HG03196 (cell line): ENCODE results near the gene MOSPD2.
A peak's percentile ranks its signal among the peaks of the same experiment; 100 is the strongest.

Source experiments
- ATAC-seq: cut with Tn5 transposase; IDR thresholded peaks from one replicate; pipeline ENCODE4 v1.9.1; 2021; ENCODE audit not compliant: unreplicated experiment

Gene MOSPD2

DNA sequence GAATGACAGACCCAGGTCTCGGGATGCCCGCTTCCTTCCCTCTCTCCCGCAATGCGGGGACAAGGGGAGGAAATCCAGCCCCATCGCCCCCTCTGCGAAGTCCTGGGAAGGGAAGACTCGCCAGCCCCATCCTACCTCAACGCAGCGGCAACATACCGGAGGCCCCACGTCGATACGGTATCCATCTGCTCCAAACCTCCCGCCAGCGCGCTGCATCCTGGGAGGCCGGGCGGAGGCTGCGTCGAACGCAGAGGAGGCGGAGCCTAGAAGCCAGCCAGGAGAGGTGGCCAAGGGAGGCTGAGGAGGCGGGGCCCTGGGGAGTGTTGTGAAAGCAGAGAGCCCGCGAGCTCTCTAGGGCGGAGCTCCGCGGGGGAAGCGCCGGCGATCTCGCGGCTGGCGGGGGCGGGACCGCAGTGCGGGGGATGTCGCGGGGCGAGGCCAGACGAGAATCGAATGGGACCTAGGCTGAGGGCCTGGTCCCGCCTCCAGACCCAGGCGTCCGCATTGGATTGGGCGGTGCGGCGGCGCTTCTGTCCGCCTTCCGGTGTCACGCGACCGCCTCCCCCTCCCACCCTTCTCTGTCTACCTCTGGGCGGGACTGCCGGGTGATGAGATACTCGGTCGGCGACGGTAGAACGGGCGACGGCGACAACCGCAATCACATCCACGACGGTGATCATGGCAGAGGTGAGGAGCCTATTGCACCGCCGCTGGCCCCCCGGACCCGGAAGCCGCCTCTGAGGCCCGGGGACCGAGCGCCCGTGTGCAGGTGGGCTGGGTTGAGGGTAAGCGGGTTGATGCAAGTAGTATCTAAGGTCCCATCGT lies at the start of gene MOSPD2, which contains the start of gene FANCB:
MOSPD2 (plus strand) TSS at position 571 of the 825 bp plus-strand sequence; CDS start at position 679, 108 bp downstream.
FANCB (minus strand) TSS at position 219 of the 825 bp plus-strand sequence. CDS start 7,559 bp downstream, outside the sequence.
- ATAC-seq, result peak; percentile 97

- ATAC-seq, result no peak
Measured at GRCh38 chrX:14825851-14826250, 47.4 kb upstream of the MOSPD2 start.

DNA sequence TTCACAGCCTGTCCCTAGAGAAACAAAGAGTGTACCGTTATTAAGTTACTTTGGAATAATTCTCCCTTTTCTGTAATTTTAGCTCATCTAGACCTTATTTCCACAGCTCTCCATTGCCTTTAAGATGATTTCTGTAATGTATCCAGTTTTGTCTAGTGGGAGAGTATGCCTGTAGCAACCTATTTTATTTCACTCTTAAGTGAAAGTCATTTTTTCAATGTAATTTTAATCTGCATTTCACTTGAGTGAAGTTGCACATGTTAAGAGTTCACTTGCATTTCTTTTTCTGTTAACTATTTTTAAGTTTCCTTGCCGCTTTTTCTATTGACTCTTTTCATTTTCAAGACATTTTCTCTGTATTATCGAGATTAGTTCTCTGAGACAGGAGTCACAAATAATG lies 46.9 kb upstream of the MOSPD2 start:
- no peak for ATAC-seq

DNA sequence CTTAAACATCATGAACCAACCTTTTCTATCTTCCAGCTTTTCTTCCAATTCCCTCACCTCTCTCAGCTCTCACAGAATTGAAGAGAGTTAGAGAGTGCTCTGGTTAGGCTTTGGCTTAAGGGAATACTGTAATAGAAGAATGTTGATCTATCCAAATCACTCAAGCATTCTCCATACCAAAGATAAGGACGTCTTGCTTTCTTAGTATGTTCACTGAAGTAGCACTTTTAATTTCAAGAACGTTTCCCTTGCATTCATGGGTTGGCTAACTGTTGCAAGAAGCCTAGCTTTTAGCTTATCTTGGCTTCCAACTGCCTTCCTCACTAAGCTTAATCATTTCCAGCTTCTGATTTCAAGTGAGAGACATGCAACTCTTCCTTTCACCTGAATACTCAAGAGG lies 43.6 kb upstream of the MOSPD2 start:
- ATAC-seq, result no peak

DNA sequence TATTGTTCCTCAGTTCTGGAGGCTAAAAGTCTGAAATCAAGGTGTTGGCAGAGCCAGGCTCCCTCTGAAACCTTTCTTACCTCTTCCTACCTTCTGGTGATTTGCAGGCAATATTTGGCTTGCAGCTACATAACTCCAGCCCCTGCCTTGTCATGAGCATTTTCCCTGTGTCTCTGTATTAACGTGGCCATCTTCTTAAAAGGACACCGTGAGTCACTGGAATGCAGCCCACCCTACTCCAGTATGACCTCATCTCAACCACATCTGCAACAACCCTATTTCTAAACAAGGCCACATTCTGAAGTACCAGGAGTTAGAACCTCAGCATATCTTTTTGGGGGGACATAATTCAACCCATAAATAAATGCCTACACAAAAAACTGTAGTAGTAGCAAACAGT lies 41.1 kb upstream of the MOSPD2 start:
- no peak for ATAC-seq

DNA sequence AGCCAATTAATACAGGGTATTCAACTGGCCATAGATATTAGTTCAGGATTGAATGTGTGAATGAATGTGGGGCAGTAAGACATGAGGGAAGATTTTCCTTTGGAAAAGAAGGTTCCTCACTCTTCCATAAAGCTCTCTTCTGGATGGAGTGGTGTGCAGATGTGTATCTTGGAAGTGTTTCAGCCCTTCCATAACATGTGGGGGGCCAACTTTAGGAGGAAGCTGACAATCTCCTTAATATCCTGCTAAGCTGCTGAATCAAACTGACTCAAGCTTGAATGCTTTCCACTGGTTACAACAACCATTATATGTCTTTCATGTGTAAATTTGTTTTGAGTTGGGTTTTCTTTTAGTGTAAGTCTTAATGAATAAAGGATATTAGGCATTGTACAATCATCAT lies 40.6 kb upstream of the MOSPD2 start:
- ATAC-seq, result no peak

- no peak for ATAC-seq
Measured at GRCh38 chrX:14837155-14837554, 36.1 kb upstream of the MOSPD2 start.

DNA sequence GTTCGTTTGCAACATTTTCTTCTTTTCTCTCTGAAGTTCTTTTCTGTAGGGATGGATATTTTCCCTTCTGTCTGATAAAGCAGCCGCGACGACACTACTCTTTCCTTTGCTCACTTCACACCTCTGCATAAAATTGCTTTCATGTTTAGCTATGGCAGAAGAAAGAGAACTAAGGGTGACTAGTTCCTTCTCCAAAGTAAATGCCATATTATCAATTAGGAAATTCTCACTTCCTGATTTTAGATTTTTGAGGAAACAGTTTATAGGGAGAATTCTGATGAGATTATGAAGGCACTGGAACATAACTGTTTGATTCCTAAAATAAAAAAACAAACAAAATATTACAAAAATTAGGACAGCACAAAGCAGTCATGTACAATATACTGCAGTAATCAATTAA lies 29.6 kb upstream of the MOSPD2 start:
- ATAC-seq, result no peak

DNA sequence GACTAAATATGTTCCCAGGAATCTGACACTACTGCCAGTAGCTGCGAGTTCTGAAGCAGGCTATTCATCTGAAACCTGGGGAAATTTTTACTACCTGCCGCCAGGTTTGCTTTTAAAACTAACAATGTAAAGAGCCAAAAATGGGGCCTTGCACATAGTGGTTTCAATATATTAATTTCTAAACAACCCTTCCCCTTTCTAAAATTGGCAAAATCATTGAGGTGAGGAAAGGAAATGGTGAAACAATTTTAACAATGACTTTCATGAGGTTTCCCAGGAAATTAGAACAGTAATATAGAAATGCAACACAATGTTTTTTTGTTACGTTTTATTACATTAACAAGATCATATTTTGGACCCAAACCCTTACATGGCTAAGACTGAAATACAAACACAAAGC lies 21.7 kb upstream of the MOSPD2 start:
- ATAC-seq, result no peak

DNA sequence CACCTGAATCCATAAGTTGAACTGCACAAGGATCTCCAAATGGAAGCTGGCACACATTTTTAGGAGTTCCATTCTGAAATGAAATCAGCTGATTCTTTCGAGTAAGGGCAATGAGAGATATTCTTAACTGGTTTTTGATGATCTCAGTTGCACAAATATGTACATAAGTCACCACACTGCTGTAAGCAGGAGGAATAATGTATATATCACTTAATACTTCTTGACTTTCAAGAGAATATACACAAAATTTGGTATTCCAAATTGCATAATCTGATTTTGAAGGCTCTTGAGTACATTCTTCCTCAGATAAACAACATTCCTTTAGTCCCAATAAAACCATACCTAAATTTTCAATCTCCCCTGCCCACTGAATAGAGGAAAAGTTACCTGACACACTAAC lies 8.6 kb upstream of the MOSPD2 start:
- no peak for ATAC-seq

DNA sequence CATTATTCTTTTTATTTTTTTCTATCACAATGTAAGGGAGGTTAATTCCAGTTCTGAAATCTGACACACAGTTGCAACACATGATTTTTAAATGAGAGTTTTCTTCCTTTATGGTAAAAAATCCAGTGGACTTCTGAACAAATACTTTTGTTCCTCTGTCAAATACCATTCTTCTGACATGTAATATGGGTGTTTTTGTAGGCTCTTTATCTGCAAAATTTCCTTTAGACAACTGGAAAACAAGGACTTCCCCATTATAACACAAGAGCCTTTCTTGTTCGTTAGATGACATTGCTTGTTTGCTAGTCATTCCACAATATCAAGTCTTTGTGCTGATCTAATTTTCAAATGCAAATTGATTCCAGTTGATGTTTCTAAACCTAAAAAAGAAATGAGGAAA lies 8.0 kb upstream of the MOSPD2 start:
- ATAC-seq, result no peak

GRCh38 chrX:14871767-14872166 lies 1.5 kb upstream of the MOSPD2 start:
- no peak for ATAC-seq

GRCh38 chrX:14872355-14872754 lies 866 bp upstream of the MOSPD2 start:
- no peak for ATAC-seq

- no peak for ATAC-seq
Measured at GRCh38 chrX:14873676-14874049, 442 bp downstream of the MOSPD2 start.

- ATAC-seq, result no peak
Measured at GRCh38 chrX:14875624-14876023, 2.4 kb downstream of the MOSPD2 start.

DNA sequence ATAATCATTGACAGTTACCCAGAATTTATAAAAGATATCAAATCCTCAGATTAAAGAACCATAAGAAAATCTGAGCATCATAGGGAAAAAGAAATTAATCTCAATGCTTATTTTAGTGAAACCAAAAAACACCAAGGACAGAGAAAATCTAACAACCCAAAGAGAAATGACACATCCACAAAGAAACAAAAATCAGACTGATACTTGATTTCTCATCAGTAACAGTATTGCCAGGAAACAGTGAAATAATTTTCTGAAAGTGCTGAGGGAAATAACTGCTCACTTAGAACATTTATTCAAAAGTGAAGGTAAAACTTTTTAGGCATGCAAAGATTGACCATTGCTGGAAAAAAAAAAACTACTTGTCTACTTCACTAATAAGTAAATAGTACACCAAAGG lies 10.6 kb downstream of the MOSPD2 start:
- no peak for ATAC-seq

- no peak for ATAC-seq
Measured at GRCh38 chrX:14884714-14885113, 11.5 kb downstream of the MOSPD2 start.

DNA sequence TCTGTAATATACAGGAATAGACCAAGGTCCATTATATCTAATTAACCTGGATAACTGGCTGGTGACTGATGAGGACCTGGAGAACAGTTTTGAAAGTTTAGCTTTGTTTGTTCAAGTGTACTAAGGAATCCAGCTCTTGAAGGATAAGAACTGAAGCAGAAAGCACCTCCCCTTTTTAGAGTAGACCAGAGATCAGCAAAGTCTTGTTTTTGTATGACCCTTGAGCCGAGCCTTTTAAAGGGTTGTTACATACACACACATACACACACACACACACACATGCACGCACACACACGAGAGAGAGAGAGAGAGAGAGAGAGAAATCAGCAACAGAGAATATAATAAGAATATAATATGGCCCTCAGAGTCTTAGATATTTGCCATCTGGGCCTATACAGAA lies 13.0 kb downstream of the MOSPD2 start:
- no peak for ATAC-seq

GRCh38 chrX:14896273-14896672 lies 23.1 kb downstream of the MOSPD2 start:
- no peak for ATAC-seq

- ATAC-seq, result no peak
Measured at GRCh38 chrX:14897042-14897441, 23.8 kb downstream of the MOSPD2 start.

DNA sequence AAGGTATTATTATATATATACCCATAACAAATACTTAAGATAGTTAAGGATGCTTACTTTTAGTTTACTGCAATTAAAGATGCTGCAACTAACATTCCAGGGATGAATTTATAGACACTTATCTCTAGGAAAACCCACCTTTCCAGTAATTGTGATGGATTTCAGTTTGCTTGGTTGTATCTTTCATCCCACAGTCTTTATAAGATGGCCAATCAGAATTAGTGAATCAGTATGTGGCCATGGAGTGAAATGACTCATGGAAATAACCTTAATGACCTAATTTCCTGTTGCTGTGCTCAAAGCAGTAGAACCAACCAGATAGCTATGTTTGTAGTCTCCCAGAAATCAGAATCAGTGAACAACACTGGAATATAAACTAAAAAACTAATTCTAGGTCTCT lies 26.4 kb downstream of the MOSPD2 start:
- ATAC-seq, result no peak

GRCh38 chrX:14902537-14902936 lies 29.3 kb downstream of the MOSPD2 start:
- ATAC-seq, result no peak

- no peak for ATAC-seq
Measured at GRCh38 chrX:14903891-14904290, 30.7 kb downstream of the MOSPD2 start.
